Stimulated activated CD4-positive, alpha-beta T cell treated with anti-CD3 and anti-CD28 coated beads, Interleukin-1b, Interleukin-23, amount 100 ng/mL, for 24 hours (primary cell): ENCODE data around the gene BIRC6.

Experiments
- DNase-seq, 4 experiments: peaks; one replicate each; pipeline ENCODE4 v3.0.0-alpha.2; 2020; ENCODE audit warnings: low read depth in 4 of 4, low spot score in 1 of 4

BIRC6 gene

DNA sequence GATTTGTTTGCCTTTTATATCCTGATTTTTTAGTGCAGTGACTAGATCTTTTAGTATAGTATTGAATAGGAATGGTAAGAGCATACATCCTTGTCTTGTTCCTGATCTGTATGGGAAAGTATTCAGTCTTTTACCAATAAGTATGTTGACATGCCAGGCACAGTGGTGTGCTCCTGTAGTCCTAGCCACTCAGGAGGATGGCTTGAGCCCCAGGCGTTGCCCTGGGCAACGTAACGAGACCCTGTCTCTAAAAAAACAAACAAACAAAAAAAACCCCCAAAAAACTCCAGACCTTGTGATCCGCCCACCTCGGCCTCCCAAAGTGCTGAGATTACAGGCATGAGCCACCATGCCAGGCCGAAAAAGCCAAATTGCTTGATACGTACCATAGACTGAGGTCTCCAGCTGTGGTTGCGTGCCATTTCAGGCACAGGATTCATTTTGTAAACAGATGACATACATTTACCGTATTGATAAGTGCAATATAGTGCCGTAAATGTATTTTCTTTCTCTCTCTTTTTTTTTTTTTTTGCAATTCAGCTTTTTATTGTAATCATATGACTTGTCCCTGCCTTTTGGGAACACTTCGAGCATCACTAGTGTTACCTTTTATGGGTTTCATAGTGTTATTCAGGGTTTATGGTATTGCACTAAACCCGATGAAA lies 18.5 kb downstream of the BIRC6 start:
- DNase-seq, result no peak

DNA sequence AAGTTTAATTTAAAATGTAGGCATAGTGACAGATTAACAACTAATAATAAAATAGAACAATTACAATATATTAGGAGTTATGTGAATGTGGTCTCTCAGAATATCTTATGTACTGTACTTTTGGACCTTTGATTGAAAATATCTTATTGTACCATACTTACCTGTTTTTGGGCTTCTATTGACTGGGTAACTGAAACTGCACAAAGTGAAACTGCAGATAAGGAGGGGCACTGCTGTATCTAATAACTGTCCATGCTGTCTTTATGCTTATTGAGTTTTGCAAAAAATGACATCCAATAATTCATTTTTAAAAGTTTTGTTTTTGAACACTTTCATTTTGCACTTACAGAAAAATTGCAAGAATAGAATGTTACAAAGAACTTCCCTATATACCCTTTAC lies 19.9 kb downstream of the BIRC6 start:
- DNase-seq, result no peak

DNA sequence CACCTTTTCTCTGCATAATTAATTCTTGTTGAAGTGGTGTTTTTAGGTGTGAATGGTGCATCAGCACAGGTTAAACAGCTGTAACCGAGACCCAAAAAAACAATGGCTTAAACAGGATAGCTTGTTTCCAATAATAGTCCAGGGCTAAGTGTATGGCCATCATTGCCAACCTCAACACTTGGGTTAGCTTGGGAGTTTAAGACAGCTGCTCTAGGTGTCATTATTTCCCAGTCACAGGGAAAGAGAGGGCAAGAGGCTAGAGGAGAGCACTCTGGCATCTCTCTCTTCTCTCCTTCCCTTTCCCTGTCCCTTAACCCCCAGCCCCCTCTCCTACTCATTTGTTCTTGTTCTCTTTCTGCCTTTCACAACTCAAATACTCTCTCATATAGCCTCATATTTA lies 21.1 kb downstream of the BIRC6 start:
- no peak for DNase-seq

DNA sequence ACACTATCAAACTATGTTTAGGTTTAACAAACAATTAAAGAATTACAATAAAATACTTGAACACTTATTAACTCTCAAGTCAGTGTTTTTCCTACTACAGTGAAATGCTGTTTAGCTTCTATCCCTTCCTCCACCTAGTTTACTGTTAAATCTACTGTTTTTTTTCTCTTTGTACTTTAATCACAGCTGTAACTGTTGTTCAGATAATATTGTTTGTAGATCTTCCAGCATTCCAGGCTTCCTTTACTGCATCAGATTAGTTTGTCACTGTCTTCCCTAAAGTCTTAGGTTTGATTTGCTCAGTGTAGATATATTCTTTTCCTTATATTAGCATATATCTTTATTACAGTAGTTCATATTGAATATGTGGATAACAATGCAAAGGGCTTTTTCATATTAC lies 22.5 kb downstream of the BIRC6 start:
- no peak for DNase-seq

DNA sequence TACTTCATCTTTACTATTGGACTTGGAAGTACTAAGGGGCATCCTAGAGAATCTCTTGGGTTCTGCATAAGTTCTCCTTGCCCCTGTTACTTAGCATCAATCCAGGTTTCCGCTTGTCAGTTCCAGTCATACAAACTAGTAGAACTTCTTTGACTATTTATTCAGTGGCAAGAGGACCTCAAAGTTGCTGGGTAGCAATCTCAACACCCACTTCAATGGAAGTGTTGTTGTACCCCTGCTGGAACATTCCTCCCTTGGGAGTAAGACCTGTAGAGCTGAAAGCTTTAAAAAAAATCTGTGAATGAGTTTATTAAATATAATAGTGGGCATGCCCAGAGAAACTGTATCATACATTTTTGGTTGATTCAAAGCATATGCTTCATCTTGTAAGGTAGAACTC lies 27.0 kb downstream of the BIRC6 start:
- DNase-seq, result no peak

DNA sequence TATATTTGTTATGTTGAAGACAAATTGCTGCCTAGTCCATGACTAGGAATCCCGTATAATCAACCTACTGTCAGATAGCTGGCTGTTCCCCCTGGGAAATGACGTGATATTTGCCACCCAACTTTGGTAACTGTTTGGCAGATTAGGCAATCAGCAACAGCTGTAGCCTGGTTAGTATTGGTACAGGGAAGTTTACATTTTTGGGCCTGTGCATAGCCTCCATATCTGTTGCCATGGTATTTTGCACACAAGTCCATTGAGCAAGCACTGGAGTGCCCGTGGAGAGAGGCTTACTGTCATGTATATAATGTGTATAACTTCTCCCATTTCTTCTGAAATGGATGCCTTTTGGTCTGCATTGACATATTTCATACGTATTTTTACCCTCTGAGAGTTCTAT lies 27.7 kb downstream of the BIRC6 start:
- no peak for DNase-seq

DNA sequence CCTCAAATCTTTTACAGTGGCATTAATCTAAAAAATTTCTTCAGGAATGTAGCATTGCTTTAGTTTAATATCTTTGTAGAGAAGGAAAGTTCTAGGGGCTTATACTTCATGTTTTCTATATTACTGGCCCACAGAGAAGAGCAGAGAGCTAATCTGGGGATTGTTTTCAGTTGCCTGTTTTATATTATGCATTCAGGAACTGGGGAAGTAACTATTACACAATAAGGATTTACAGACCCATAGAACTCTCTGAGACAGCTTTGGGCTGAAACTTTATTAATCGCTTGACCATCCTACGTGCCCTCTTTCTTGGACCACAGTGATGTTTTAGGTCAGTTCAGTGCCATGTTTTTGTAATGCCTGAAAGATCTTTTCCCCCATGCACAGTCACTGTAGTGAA lies 29.9 kb downstream of the BIRC6 start:
- DNase-seq, result no peak

DNA sequence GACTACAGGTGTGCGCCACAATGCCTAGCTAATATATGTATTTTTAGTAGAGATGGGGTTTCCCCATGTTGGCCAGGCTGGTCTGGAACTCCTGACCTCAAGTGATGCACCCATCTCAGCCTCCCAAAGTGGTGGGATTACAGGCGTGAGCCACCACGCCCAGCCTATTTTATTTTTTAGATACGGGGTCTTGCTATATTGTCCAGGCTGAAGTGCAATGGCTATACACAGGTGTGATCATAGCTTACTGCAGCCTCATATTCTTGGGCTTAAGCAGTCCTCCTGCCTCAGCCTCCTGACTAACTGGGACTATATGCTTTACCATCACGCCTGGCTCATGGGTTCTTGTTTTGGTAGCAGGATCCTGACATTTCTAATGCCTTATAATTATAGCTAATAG lies 42.4 kb downstream of the BIRC6 start:
- DNase-seq, result no peak

DNA sequence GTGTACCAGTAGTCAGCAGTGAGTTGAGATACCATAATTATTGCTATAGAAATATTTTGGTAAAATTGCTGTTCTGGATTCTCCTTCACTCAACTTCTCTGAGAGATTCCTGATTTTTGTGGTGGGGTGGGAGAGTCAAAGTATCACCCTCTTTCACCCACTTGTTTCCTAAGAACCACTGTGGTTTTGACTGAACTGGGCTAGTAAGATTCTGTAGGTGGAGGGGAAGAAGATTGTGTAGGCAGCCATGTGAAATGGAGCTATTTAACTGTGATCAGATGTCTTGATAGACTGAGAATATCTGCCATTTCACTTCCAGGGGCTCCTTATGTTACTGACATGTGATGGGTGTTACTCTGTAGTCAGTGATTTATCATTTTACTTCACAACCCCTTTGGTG lies 45.3 kb downstream of the BIRC6 start:
- DNase-seq, result no peak

DNA sequence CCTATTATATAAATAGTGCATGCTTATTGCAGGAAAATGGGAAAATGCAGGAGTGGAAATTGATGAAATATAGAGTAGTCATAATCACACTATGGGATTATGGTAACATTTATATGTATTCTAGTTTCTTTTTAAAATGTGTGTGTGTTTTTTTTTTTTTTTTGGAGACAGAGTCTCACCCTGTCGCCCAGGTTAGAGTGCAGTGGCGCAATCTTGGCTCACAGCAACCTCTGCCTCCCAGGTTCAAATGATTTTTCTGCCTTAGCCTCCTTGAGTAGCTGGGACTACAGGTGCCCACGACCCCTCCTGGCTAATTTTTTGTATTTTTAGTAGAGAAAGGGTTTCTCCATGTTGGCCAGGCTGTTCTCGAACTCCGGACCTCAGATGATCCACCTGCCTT lies 47.0 kb downstream of the BIRC6 start:
- no peak for DNase-seq

DNA sequence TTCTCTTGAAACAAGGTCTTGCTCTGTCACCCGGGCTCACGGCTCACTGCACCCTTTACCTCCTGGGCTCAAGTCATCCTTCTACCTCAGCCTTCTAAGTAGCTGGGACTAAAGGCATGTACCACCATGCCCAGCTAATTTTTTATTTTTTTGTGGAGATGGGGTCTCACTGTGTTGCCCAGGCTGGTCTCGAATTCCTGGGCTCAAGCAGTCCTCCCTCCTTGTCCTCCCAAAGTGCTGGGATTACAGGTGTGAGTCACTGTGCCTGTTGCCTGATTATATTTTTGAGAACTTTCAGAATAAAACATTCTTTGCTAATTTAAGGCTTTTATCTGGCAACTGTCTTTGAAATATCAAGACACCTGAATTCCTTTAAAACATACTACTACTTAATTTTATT lies 47.9 kb downstream of the BIRC6 start:
- no peak for DNase-seq

DNA sequence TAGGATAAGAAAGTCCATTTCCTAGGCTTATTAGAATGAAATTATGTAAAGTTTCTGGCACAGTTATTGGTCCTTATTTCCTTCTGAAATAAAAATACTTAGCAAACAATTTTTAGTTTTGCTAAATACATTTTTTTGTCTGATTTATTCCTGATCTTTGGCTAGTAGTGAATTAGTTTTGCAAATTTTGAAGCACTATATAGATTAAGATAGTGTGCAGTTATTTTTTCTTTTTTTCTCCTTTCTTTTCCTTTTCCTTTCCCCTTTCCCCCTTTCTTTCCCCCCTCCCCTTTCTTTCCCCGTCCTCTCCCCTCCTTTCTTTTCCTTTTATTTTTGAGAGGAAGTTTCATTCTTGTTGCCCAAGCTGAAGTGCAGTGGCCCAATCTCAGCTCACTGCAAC lies 59.7 kb downstream of the BIRC6 start:
- no peak for DNase-seq

DNA sequence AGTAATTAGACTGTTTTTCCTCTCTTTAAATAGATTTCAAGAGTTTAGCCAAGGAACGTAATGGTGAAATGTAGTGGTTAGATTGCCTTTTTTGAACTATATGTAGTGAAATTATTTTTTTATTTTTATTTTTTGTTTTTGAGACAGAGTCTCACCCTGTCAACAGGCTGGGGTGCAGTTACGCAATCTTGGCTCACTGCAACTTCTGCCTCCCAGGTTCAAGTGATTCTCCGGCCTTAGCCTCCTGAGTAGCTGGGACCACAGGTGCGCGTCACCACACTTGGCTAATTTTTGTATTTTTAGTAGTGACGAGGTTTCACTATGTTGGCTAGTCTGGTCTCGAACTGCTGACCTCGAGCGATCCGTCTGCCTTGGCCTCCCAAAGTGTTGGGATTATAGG lies 60.8 kb downstream of the BIRC6 start:
- no peak for DNase-seq

DNA sequence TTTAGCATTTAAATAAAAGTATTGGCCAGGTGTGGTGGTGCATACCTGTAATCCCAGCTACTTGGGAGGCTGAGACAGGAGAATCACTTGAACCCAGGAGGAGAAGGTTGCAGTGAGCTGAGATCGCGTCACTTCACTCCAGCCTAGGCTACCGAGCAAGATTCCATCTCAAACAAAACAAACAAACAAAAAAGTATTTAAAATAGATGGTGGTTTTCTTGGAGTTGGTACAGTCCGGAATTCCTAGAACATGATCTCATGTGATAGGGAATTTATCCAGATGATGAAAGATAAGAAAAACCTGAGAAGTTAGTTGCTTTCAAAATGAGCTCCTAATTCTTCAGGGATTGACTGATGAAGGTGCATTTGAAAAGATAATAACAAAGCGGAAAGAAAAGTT lies 62.0 kb downstream of the BIRC6 start:
- DNase-seq, result no peak

DNA sequence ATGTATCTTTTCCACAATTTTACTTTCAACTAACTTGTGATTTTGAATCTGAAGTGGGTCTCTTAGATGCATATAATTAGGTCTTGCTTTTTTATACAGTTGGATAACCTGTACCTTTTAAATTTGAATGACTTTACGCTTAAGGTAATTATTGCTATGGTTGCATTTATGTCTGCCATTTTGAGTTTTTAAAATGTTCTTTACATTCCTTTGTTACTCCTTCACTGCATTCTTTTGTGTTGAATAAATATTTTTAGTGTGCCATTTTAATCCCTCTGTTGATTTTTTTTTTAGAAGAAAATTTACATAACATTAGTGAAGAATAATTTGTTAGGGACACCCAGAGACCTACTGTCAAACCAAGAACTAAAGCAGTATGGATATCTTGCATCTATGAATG lies 65.3 kb downstream of the BIRC6 start:
- DNase-seq, result no peak

DNA sequence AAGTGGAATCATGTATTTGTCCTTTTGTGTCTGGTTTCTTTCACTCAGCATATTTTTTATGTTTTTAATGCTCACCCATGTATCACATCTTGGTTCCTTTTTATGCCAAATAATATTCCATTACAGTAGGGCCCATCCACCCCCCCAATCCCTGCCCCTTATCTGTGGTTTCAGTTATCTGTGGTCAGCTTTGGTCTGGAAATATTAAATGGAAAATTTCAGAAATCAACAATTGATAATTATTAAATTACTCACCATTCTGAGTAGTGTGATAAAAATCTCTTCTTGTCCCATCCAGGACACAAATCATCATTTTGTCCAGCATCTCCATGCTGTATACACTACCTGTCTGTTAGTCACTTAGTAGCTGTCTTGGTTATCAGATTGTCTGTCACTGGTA lies 66.7 kb downstream of the BIRC6 start:
- DNase-seq, result no peak

DNA sequence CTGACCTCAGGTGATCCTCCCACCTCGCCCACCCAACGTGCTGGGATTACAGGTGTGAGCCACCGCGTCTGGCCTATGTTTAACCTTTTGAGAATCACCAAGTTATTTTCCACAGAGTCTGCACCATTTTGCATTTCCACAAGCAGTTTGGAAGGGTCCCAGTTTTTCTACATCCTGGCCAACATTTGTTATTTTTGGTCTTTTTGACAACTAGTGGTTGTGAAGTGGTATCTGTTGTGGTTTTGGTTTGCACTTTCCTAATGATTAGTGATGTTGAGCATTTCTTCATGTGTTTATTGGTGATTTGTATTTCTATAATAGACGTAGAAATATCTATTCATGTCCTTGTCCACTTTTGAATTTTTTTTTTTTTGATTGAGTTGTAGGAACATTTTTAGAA lies 67.9 kb downstream of the BIRC6 start:
- no peak for DNase-seq

DNA sequence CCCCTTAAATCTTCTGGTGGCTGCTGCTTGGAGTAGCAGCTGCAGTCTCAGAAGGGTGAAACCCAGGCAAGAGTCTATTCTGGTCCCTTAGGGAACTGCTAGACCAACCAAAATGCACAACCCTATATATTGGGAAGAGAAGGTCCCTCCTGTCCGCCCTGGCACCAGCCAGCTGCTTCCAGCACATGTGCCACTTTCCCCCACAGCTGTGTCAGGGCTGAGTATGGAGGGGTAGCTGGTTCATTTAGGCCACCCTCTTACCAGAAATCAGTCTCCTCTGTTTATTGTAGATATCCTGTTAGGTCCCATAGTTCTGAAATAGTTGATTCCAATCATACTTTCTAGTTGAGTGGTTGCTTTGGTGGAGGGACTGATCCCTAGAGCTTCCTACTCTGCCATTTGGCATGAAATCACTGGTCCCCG lies 68.9 kb downstream of the BIRC6 start:
- no peak for DNase-seq

DNA sequence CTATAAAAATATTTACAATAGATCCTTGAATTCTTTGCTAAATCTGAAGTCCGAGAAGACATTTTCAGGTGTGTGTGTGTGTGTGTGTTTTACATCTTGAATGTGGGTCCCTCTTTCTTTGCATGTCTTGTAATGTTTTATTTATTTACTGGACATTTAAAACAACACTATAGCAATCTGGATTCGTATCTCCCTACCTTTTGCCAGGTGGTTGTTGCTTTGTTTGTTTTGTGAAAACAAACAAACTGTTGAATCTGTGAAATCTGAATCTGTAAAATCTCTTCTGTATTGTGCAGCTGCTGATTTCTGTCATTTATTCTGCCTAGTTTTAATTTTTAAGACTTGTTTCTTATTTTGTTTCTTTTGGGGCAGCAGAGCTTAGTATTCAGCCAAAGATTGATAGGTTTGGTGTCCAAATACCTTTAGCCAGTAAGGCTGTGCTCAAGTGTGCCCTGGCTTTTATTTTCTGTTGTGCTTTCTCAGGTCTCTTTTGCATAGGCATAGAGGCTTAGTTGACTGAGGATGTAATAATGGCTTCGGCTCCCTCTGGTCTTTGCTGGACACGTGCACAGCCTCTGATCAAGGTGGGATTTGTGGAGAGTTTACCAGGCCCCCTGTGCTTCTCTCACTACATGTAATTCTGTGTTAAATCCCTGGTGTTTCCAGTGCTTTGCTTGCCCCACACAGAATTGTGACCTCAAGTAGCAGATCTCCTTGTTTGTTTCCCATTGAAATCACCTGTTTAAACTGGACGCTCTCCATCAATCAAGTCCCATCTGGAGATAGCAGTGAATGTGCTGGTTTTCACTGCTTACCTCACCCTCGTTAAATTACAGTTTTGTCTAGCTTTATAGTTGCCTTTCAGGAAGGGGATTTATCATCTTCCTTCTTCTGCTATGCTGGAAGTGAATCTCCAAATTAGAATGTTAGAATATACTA lies 71.1 kb downstream of the BIRC6 start:
- no peak for DNase-seq

DNA sequence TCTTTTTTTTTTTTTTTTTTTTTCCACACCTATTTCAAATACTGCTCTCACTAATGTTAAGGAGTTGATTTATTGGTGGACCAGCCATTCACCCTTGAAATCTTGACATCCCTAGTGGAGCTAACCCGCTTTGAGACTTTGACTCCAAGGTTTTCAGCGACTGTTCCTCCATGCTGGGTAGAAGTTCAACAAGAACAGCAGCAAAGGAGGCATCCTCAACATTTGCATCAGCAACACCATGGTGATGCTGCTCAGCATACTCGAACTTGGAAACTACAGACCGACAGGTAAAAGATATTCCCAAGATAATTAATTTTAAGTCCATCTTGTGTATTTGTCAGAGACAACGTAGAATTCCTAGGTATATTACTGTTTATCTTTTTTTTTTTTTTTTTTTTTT lies 74.0 kb downstream of the BIRC6 start:
- DNase-seq, result no peak

DNA sequence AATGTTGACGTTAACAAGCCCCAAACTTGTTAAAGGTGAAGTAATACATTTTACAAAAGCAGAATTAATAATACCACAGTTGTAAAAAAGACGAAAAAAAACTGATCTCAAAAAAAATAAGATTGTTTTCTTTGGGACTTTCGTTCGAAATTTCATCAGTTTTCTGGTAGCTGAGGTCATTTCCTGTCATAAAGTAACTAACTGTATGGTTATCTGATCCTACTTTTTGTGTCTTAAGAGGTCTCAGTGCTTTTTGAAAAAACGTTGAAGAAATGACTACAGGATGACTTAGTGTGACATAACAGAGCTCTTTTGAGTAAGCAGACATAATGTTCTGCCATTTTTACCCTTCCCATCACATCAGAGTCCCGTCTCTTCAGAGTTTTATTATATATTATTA lies 79.3 kb downstream of the BIRC6 start:
- no peak for DNase-seq

DNA sequence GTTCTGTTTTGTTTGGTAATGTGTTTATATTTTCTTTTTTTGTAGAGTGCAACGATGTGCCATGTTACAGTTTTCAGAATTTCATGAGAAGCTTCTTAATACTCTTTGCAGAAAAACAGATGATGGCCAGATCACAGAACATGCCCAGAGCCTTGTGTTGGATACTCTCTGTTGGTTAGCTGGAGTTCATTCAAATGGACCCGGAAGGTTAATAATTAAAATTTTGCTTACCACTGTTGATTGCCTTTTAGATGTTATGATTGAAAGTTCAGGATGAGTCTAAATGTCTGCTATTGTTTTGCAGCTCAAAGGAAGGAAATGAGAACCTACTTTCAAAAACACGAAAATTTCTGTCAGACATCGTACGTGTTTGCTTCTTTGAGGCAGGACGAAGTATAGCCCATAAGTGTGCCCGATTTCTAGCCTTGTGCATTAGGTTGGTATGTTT lies 85.2 kb downstream of the BIRC6 start:
- no peak for DNase-seq

DNA sequence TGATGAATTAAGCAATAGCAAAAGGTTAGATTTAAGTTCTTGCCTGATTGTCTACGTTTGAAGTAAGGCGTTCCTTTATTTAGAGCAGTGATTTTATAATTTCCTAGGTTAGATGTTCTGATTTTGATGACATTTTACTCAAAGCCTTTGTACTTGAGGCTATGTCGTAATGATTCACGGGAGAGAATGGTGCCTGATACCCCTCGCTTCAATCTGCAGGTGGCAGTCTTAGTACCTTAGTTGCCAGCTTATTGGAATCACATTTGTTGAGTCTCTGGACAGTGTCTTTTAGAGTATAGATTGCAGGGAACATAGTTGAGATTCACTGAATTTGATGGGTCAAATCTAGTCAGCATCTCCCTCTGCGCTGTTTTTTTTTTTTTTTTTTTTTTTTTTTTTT lies 89.5 kb downstream of the BIRC6 start:
- no peak for DNase-seq
